ENCODE data around the gene ZFYVE21.

ZFYVE21 gene

GRCh38 chr14:103726474-103726873, 10.9 kb downstream of the ZFYVE21 start:
- no peak for DNase-seq

DNA sequence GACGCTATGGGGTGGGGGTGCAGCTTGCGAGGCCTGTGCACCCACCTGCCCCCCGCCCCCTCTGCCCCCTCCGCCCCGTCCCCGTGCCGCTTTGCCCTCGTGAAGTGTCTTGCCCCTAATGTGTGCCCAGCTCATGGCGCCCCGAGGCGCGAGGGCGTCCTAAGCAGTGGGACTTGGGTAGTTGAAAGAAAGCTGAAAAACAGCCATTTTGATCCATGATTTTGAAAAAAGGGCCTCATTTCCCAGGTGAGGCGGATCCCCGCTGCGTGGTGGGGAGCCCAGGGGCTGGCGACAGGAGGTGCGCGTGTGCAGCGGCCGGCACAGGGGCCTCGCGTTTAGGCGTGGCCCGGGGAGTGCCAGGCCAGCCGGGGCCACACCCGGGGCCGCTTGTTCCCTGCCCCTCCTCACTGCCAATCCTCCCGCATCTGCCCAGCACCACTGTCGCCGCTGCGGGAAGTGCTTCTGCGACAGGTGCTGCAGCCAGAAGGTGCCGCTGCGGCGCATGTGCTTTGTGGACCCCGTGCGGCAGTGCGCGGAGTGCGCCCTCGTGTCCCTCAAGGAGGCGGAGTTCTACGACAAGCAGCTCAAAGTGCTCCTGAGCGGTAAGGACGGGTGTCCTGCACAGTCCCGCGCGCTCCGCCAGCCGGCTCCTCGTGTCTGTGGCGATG, 11.8 kb downstream of the ZFYVE21 start:
- DNase-seq, result no peak

DNA sequence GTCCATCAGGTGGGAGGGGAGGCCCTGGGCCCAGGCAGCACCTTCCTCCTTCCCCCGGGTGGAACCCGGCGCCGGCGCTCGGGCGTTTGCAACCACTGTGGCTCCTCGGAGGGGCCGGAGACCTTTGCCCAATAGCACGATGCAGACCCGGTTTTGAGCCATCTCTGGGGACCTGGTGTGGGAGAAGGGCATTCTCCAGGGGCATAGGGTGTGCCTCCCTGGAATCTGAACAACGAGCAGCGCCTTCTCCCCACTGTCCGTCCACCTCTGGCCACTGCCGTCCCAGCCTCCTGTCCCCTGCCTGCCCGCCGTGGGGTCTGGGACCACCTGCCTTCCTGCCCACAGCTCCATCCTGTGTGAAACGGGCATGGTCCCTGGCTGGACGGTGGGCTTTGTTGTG, 12.5 kb downstream of the ZFYVE21 start:
- DNase-seq, result no peak

DNA sequence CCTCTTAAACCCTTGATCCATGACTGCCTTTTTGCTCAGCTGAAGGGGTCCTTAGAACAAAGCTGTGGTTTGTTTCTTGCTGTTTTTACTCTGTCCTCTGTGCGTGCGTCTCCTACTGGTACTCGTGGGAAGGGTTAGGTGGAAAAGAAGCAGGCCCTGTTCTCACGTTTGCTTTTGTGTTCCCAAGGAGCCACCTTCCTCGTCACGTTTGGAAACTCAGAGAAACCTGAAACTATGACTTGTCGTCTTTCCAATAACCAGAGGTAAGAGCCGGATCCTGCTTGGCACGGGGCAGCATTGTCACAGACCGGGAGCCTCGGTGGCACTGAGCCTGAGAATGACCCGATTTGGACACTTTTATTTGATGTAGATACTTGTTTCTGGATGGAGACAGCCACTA, 13.1 kb downstream of the ZFYVE21 start:
- DNase-seq, result no peak

GRCh38 chr14:103729496-103730448, 14.2 kb downstream of the ZFYVE21 start:
- no peak for DNase-seq

- DNase-seq, result no peak
These were observed 15.0 kb downstream of the ZFYVE21 start for GRCh38 chr14:103730490-103731035.

- no peak for DNase-seq
These were observed 15.9 kb downstream of the ZFYVE21 start for GRCh38 chr14:103731481-103731880.

GRCh38 chr14:103731916-103732867, 16.6 kb downstream of the ZFYVE21 start:
- no peak for DNase-seq

DNA sequence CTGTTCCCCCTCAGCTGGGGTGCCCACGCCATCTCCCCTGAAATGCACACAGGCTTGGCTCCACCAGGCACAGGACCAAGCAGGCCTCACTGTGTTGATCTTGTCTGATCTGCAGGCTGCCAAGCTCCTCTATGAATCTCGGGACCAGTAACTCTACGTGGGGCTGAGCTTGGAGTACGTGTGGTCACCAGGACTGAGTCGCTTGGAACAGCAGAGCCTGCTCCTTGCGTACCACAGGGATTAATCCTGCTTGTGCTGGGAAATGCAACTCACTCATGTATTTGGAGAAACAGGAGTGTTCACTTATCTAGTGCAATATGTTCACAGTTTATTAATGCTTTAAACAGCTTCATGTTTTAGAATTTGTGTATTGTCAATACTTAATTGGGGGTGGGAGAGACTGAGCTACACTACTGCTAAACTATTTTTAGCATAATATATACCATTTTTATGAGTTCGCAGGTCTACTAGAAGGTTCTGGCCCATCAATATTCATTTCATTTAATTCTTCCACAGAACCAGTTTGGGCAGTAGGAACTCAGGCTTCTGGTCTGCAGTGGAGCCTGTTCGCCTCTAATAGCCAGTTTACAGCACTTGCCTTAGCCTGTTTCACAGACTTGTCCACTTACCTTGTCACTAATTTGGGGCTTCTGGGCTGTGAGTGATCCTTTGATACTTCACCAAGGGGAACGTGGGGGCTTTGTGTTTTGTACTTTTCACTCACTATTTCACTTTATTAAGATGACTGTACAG, 17.4 kb downstream of the ZFYVE21 start:
- no peak for DNase-seq

GRCh38 chr14:103733651-103734050, 18.0 kb downstream of the ZFYVE21 start:
- DNase-seq, result no peak

DNA sequence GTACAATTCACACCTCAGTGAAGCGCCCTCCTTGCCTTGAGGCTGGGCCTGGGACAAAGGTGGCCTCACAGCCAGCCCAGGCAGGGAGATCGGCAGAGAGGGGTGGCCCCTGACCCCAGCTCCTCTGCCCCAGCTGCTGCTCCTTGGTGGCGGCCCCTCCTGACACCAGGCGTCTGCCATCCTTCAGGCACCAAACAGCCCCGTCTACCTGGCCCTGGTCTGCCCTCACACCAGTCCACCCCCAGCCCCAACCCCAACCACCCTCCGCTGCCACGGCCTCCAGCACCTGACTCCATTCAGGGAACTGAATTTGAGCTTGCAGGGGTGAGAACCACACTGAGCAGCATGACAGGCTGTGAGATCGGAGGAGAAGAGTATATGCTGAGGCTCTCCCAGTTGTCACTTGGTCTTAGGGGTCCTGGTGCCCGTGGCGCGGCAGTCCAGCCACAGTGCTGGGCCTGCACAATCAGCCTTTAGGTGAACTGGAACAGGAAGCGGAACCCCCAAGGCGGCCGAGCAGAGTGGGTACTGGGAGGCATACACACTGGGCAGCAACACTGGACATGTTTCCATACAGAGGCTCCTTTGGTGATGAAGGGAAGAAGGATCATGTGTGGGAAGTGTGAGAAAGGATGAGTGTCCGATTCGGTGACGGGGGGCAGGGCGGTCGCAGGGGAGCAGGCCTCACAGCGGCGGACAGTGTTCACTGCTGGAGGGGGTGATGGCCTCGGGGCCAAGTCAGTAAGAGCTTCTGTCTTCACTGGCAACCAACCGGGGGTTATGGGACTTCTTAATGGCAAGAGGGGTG, 18.7 kb downstream of the ZFYVE21 start:
- DNase-seq, result no peak

GRCh38 chr14:103735022-103735421, 19.4 kb downstream of the ZFYVE21 start:
- no peak for DNase-seq

DNA sequence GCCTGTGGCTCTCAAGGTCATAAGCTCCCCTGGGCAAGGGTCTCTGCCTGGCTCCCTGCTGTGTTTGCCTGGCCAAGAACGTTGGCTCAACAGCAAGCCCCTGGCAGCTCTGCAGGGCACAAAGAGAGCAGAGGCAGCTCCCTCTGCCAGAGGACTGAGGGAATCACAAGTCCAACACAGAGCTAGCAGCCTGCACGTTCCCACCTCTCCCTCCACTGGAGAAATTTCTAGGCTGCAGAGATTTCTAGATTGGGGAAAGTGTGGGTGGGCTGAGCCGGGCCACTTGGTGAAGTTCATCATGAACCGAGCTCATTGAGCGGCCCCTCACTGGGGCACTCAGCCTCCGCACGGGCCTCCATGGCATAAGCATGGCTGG, 19.8 kb downstream of the ZFYVE21 start:
- no peak for DNase-seq

- no peak for DNase-seq
These were observed 20.4 kb downstream of the ZFYVE21 start for GRCh38 chr14:103735815-103736545.

DNA sequence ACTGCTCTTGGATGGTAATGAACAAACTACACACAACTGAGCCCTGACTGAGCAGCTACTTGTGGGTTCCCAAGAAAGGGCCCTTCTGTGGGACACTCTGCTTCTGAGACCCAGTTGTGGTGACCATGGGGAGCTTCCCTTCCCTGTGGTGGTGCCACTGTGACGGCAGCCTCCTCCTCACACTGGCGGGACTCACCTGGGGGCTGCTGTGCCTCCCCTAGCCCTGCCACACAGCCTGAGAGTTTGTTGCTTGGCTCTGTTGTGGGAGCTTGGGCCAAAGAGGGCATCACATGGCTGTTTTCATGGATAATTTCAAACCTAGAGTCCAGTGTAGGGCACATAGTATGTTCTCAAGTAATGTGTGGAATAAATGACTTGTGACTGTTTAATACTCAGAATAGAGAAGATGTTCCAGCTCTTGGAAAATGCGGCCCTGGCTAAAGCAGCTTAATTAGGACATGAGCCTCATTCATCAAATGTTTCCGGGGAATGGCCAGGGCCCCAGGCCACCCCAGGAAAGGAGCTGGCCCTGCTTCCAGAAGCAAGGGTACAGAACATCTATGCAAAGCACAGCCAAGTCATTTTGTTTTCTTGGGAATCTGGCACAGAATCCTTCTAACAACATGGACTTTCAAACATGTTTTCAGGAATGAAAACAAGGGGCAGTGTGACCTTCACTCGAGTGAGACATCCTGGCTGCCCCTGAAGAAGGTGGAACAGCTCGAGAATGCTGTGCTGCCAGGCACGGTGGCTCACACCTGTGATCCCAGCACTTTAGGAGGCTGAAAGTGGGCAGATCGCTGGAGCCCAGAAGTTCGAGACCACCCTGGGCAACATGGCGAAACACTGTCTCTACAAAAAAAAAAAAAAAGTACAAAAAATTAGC, 21.2 kb downstream of the ZFYVE21 start:
- DNase-seq, result no peak

- DNase-seq, result no peak
These were observed 21.9 kb downstream of the ZFYVE21 start for GRCh38 chr14:103737432-103738045.

DNA sequence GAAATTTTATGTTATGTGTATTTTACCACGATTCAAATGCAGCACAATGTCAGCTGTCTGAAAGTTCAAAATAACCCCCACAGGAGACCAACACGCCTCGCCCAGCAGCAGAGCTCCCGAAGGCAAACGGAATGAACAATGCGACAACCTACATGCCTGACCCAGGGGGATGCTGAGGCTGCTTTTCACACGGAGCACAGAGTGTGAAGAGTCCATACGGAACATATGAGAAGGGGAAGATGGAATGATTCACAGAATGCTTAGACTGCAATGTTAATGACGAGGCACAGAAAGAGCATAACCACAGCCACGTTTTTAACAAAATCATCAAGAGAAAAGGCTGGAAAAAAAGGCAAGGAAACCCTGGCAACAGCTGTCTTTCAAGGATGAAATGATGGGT, 22.6 kb downstream of the ZFYVE21 start:
- DNase-seq, result no peak

- no peak for DNase-seq
These were observed 23.3 kb downstream of the ZFYVE21 start for GRCh38 chr14:103738701-103739451.
